Neural progenitor cell (in vitro differentiated cells): Measurements from ENCODE around the gene SLC5A12. TPM values are rescaled to one million over a fixed set of nuclear protein-coding genes. Genes with fewer than 3 reads are reported as not detected.

ENCODE experiments used
- DNase-seq: peaks from one replicate; pipeline ENCODE4 v3.0.0-alpha.2; 2016; ENCODE audit warnings: low spot score
- H2AFZ ChIP-seq: fragments of 200-600 bp; sonication (generic); replicated peaks from 2 replicates; pipeline ENCODE4 v1.6.1; 2016; ENCODE audit warnings: antibody characterized with exemption
- H3F3A ChIP-seq: fragments of 200-600 bp; sonication (generic); 2 replicates; pipeline ENCODE4 v1.6.1; 2016; ENCODE audit warnings: antibody characterized with exemption, low read depth
- H3K27ac ChIP-seq: fragments of 200-600 bp; sonication (generic); 2 replicates; pipeline ENCODE4 v1.5.1; 2016; ENCODE audit warnings: mild to moderate bottlenecking
- H3K27me3 ChIP-seq: fragments of 200-600 bp; sonication (generic); 2 replicates; pipeline ENCODE4 v1.6.1; 2016; ENCODE audit warnings: mild to moderate bottlenecking, moderate library complexity
- H3K36me3 ChIP-seq: fragments of 200-600 bp; sonication (generic); 2 replicates; pipeline ENCODE4 v1.5.1; 2016
- H3K4me1 ChIP-seq: fragments of 200-600 bp; sonication (generic); 2 replicates; pipeline ENCODE4 v1.6.1; 2016; ENCODE audit warnings: mixed run types
- H3K4me2 ChIP-seq: fragments of 200-600 bp; sonication (generic); 2 replicates; pipeline ENCODE4 v1.6.1; 2016
- H3K4me3 ChIP-seq: fragments of 200-600 bp; sonication (generic); 2 replicates; pipeline ENCODE4 v1.5.1; 2016
- H3K79me2 ChIP-seq: fragments of 200-600 bp; sonication (generic); 2 replicates; pipeline ENCODE4 v1.6.1; 2016; ENCODE audit warnings: low read depth
- H3K9ac ChIP-seq: fragments of 200-600 bp; sonication (generic); 2 replicates; pipeline ENCODE4 v1.6.1; 2016
- H3K9me3 ChIP-seq: fragments of 200-600 bp; sonication (generic); 2 replicates; pipeline ENCODE4 v1.5.1; 2016; ENCODE audit warnings: low read depth
- H4K20me1 ChIP-seq: fragments of 200-600 bp; sonication (generic); 2 replicates; pipeline ENCODE4 v1.6.1; 2016; ENCODE audit warnings: low read depth
- H3K27ac Mint-ChIP-seq: 3 replicates; pipeline ENCODE4 v1.8.0; 2021; ENCODE audit warnings: mixed read lengths
- H3K27me3 Mint-ChIP-seq: 2 replicates; pipeline ENCODE4 v1.8.0; 2022; ENCODE audit warnings: low read depth, mild to moderate bottlenecking, inconsistent platforms, moderate library complexity, mixed read lengths; ENCODE audit not compliant: insufficient read depth
- H3K36me3 Mint-ChIP-seq: 3 replicates; pipeline ENCODE4 v1.8.0; 2021; ENCODE audit warnings: mixed read lengths
- H3K4me1 Mint-ChIP-seq: 3 replicates; pipeline ENCODE4 v1.8.0; 2021; ENCODE audit warnings: mixed read lengths
- H3K4me3 Mint-ChIP-seq: 3 replicates; pipeline ENCODE4 v1.8.0; 2021; ENCODE audit warnings: mild to moderate bottlenecking, moderate library complexity, mixed read lengths
- H3K9me3 Mint-ChIP-seq: 3 replicates; pipeline ENCODE4 v1.8.0; 2020; ENCODE audit warnings: mixed read lengths
- EZH2 ChIP-seq: fragments of 200-600 bp; sonication (generic); IDR thresholded peaks from 2 replicates; pipeline ENCODE4 v1.6.1; 2017; ENCODE audit warnings: antibody characterized with exemption, mild to moderate bottlenecking, moderate library complexity
- EZH2phosphoT487 ChIP-seq: fragments of 200-600 bp; sonication (generic); IDR thresholded peaks from 2 replicates; pipeline ENCODE4 v1.6.1; 2017; ENCODE audit warnings: antibody characterized with exemption
- total RNA-seq: library from RNA; depleted of rRNA; stranded (reverse); fragments of >200 nt; gene quantifications from 2 replicates; pipeline ENCODE4 v1.2.3, GENCODE V29; 2015; ENCODE audit warnings: low replicate concordance
- TF ChIP-seq, protein P1 (sequence below): fragments of 200-600 bp; sonication (generic); IDR thresholded peaks from 2 replicates; pipeline ENCODE4 v1.5.1; 2017; ENCODE audit warnings: antibody characterized with exemption, mild to moderate bottlenecking

The SLC5A12 gene
- total RNA-seq, 1 donor from 2014 or later, result 4.9 TPM

DNA sequence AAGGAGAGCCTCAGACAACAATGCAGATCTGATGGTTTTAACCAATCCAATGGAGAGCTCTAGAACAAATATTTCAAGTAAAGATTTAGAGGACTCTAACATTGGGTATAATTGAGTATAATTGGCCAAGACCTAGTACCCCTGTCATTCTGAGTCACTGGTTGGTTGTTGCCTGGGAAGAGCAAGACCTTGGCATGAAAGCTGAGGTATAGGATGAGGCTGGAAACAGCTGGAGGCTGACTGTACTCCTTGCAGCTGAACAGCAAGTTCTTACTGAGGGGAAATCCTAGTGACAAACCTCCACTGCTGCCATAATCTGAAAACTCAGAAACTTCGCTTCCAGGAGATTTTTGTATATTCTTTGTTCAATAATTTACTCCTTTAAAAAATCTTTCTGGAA is 95.5 kb downstream of the SLC5A12 start:
- Mint-ChIP-seq H3K27me3 (no peaks in the 10 kb centered on the region), H3K9me3 (no peaks in the 10 kb centered on the region), H3K36me3 (no peaks in the 10 kb centered on the region), H3K27ac (no peak overlapping the region), H3K4me1 (no peaks in the 10 kb centered on the region), H3K4me3 (no peak overlapping the region)
- Histone ChIP-seq H4K20me1 (no peaks in the 10 kb centered on the region), H2AFZ (no peak overlapping the region), H3K36me3 (no peaks in the 10 kb centered on the region), H3F3A (no peaks in the 10 kb centered on the region), H3K9me3 (no peaks in the 10 kb centered on the region), H3K79me2 (no peaks in the 10 kb centered on the region), H3K4me1 (no peaks in the 10 kb centered on the region), H3K27ac (no peak overlapping the region), H3K9ac (no peak overlapping the region), H3K4me2 (no peak overlapping the region), H3K27me3 (no peaks in the 10 kb centered on the region), H3K4me3 (no peak overlapping the region)
- no peak for DNase-seq
- no peak for TF ChIP-seq EZH2
- TF ChIP-seq, protein P1, sequence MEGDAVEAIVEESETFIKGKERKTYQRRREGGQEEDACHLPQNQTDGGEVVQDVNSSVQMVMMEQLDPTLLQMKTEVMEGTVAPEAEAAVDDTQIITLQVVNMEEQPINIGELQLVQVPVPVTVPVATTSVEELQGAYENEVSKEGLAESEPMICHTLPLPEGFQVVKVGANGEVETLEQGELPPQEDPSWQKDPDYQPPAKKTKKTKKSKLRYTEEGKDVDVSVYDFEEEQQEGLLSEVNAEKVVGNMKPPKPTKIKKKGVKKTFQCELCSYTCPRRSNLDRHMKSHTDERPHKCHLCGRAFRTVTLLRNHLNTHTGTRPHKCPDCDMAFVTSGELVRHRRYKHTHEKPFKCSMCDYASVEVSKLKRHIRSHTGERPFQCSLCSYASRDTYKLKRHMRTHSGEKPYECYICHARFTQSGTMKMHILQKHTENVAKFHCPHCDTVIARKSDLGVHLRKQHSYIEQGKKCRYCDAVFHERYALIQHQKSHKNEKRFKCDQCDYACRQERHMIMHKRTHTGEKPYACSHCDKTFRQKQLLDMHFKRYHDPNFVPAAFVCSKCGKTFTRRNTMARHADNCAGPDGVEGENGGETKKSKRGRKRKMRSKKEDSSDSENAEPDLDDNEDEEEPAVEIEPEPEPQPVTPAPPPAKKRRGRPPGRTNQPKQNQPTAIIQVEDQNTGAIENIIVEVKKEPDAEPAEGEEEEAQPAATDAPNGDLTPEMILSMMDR, result no peak
- no peak for TF ChIP-seq EZH2phosphoT487

DNA sequence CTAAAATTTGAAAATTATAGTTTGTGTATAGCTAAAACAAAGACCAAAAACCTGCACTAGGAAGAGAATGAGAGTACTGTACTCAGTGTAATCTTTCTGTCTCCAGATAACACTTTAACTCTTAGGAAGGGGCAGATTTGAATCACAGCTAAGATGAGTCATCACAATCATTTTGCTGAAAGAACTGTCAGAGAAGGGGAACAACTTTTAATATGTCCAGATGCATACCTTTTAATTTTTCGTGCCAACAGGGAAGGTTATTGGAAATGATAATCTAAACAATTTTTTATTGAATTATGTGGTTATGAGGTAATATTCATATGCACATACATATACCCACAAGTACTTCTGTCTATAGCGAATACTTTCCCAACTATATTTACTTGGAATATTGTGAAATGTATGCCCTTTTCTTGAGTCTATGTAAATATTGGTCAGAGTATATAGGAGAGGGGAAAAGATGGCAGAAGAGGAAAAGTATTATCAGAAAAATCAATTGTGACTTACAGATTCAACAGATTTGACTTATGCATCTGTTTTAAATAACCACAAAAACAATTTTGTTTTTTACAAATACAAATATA is 98.7 kb downstream of the SLC5A12 start:
- TF ChIP-seq EZH2phosphoT487 (no peak), EZH2 (no peak)
- TF ChIP-seq, protein P1, result no peak
- no peak for DNase-seq
- Histone ChIP-seq H3F3A (no peaks in the 10 kb centered on the region), H3K79me2 (no peaks in the 10 kb centered on the region), H2AFZ (no peak overlapping the region), H3K4me3 (no peak overlapping the region), H3K9ac (no peak overlapping the region), H3K36me3 (no peaks in the 10 kb centered on the region), H3K4me1 (peaks cover 10% of the 10 kb centered on the region), H3K9me3 (no peaks in the 10 kb centered on the region), H3K27me3 (no peaks in the 10 kb centered on the region), H3K4me2 (no peak overlapping the region), H3K27ac (no peak overlapping the region), H4K20me1 (no peaks in the 10 kb centered on the region)
- Mint-ChIP-seq H3K9me3 (no peaks in the 10 kb centered on the region), H3K36me3 (no peaks in the 10 kb centered on the region), H3K4me1 (peaks cover 6% of the 10 kb centered on the region), H3K27ac (no peak overlapping the region), H3K27me3 (no peaks in the 10 kb centered on the region), H3K4me3 (no peak overlapping the region)

DNA sequence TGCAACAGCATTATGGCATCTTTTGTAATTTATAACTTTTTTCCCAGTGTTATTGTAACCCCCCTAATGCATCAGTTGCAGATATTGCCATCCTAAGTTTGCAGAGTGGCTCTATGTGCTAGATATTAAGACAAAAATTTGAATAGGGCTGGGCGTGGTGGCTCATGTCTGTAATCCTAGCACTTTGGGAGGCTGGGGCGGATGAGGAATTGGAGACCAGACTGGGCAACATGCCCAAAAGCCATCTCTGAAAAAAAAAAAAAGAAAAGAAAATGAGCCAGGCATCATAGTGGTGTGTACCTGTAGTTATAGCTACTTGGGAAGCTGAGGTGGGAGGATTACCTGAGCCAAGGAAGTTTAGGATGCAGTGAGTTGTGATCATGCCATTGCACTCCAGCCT is 99.7 kb downstream of the SLC5A12 start:
- Mint-ChIP-seq H3K9me3 (no peaks in the 10 kb centered on the region), H3K4me3 (no peak overlapping the region), H3K27me3 (no peaks in the 10 kb centered on the region), H3K4me1 (peaks cover 7% of the 10 kb centered on the region), H3K36me3 (no peaks in the 10 kb centered on the region), H3K27ac (no peak overlapping the region)
- Histone ChIP-seq H3K36me3 (no peaks in the 10 kb centered on the region), H3K27ac (no peak overlapping the region), H3K79me2 (no peaks in the 10 kb centered on the region), H3K27me3 (no peaks in the 10 kb centered on the region), H2AFZ (no peak overlapping the region), H3K9me3 (no peaks in the 10 kb centered on the region), H4K20me1 (no peaks in the 10 kb centered on the region), H3F3A (no peaks in the 10 kb centered on the region), H3K4me3 (no peak overlapping the region), H3K4me1 (peaks cover 11% of the 10 kb centered on the region), H3K4me2 (no peak overlapping the region), H3K9ac (no peak overlapping the region)
- TF ChIP-seq EZH2phosphoT487 (no peak), EZH2 (no peak)
- TF ChIP-seq, protein P1, result no peak
- DNase-seq, result no peak
